Loucy (cell line): ENCODE measurements around the gene HEPACAM2.

Source experiments
- H2AFZ ChIP-seq: fragments of 200-600 bp; sonication (generic); 2 replicates; pipeline ENCODE4 v1.6.0; 2016; ENCODE audit warnings: antibody characterized with exemption, mild to moderate bottlenecking, low read length, moderate library complexity
- H3F3A ChIP-seq: fragments of 200-600 bp; 2 replicates; pipeline ENCODE4 v1.6.0; 2016; ENCODE audit warnings: antibody characterized with exemption, low read depth, mild to moderate bottlenecking
- H3K27me3 ChIP-seq: fragments of 200-600 bp; sonication (generic); 2 replicates; pipeline ENCODE4 v1.6.1; 2014; ENCODE audit warnings: low read length, mild to moderate bottlenecking; ENCODE audit not compliant: insufficient read depth, poor library complexity, severe bottlenecking
- H3K36me3 ChIP-seq: fragments of 200-600 bp; sonication (generic); 2 replicates; pipeline ENCODE4 v1.6.1; 2016; ENCODE audit warnings: low read length; ENCODE audit not compliant: insufficient read depth
- H3K4me1 ChIP-seq: fragments of 200-600 bp; sonication (generic); 2 replicates; pipeline ENCODE4 v1.5.1; 2014; ENCODE audit warnings: low read length, mild to moderate bottlenecking; ENCODE audit not compliant: insufficient read depth, poor library complexity, severe bottlenecking
- H3K4me2 ChIP-seq: fragments of 200-600 bp; sonication (generic); 2 replicates; pipeline ENCODE4 v1.6.0; 2014; ENCODE audit warnings: antibody characterized with exemption, low read length, low read depth, mild to moderate bottlenecking; ENCODE audit not compliant: poor library complexity, severe bottlenecking
- H3K4me3 ChIP-seq: fragments of 200-600 bp; sonication (generic); 2 replicates; pipeline ENCODE4 v1.5.1; 2014; ENCODE audit warnings: low read length, mild to moderate bottlenecking, mixed read lengths; ENCODE audit not compliant: poor library complexity, severe bottlenecking
- H3K79me2 ChIP-seq: fragments of 200-600 bp; sonication (generic); 2 replicates; pipeline ENCODE4 v1.6.1; 2014; ENCODE audit warnings: low read length; ENCODE audit not compliant: insufficient read depth
- H3K9ac ChIP-seq: fragments of 200-600 bp; sonication (generic); 2 replicates; pipeline ENCODE4 v1.6.0; 2014; ENCODE audit warnings: mild to moderate bottlenecking, low read depth, low read length, moderate library complexity; ENCODE audit not compliant: poor library complexity, severe bottlenecking
- H3K9me2 ChIP-seq: fragments of 200-600 bp; sonication (generic); replicated peaks from 2 replicates; pipeline ENCODE4 v1.6.1; 2016; ENCODE audit warnings: low read depth, low read length, mixed read lengths
- H3K9me3 ChIP-seq: fragments of 200-600 bp; sonication (generic); 2 replicates; pipeline ENCODE4 v1.6.1; 2014; ENCODE audit warnings: mild to moderate bottlenecking, antibody characterized with exemption, low read length, low read depth; ENCODE audit not compliant: insufficient read depth
- H4K20me1 ChIP-seq: fragments of 200-600 bp; sonication (generic); 2 replicates; pipeline ENCODE4 v1.6.0; 2014; ENCODE audit warnings: antibody characterized with exemption, low read length, mild to moderate bottlenecking; ENCODE audit not compliant: insufficient read depth, poor library complexity, severe bottlenecking
- CTCF ChIP-seq: fragments of 200-600 bp; sonication (generic); conservative IDR thresholded peaks from 2 replicates; pipeline ENCODE4 v1.5.1; 2014; ENCODE audit warnings: mild to moderate bottlenecking, antibody characterized with exemption, low read length
- EZH2phosphoT487 ChIP-seq: fragments of 200-600 bp; IDR thresholded peaks from 2 replicates; pipeline ENCODE4 v1.6.1; 2018; ENCODE audit warnings: antibody characterized with exemption, mild to moderate bottlenecking, moderate library complexity, borderline replicate concordance

HEPACAM2 gene

GRCh38 chr7:93145354-93145753 lies 80.9 kb downstream of the HEPACAM2 start:
- Histone ChIP-seq H3K9me3 (no peaks in the 10 kb centered on the region), H3K4me1 (peaks cover 27% of the 10 kb centered on the region), H3K36me3 (no peaks in the 10 kb centered on the region), H3F3A (no peaks in the 10 kb centered on the region), H3K9me2 (no peaks in the 10 kb centered on the region), H3K79me2 (no peaks in the 10 kb centered on the region), H3K9ac (no peak overlapping the region), H3K4me2 (no peak overlapping the region), H2AFZ (no peak overlapping the region), H4K20me1 (no peaks in the 10 kb centered on the region), H3K4me3 (no peak overlapping the region), H3K27me3 (no peaks in the 10 kb centered on the region)
- TF ChIP-seq CTCF (no peak), EZH2phosphoT487 (no peak)

- Histone ChIP-seq H3K4me1 (peaks cover 14% of the 10 kb centered on the region), H3K9me3 (no peaks in the 10 kb centered on the region), H3K27me3 (no peaks in the 10 kb centered on the region), H2AFZ (no peak overlapping the region), H3K4me2 (no peak overlapping the region), H3K36me3 (no peaks in the 10 kb centered on the region), H4K20me1 (no peaks in the 10 kb centered on the region), H3F3A (no peaks in the 10 kb centered on the region), H3K4me3 (no peak overlapping the region), H3K9ac (no peak overlapping the region), H3K9me2 (no peaks in the 10 kb centered on the region), H3K79me2 (no peaks in the 10 kb centered on the region)
- TF ChIP-seq CTCF (no peak), EZH2phosphoT487 (no peak)
These were observed 84.1 kb downstream of the HEPACAM2 start for GRCh38 chr7:93142127-93142526.

GRCh38 chr7:93140582-93141191 lies 85.6 kb downstream of the HEPACAM2 start:
- Histone ChIP-seq H3K4me2 (no peak overlapping the region), H3K27me3 (no peaks in the 10 kb centered on the region), H3F3A (no peaks in the 10 kb centered on the region), H4K20me1 (no peaks in the 10 kb centered on the region), H3K9ac (no peak overlapping the region), H3K4me1 (no peaks in the 10 kb centered on the region), H3K9me3 (no peaks in the 10 kb centered on the region), H2AFZ (no peak overlapping the region), H3K36me3 (no peaks in the 10 kb centered on the region), H3K79me2 (no peaks in the 10 kb centered on the region), H3K4me3 (no peak overlapping the region), H3K9me2 (no peaks in the 10 kb centered on the region)
- TF ChIP-seq EZH2phosphoT487 (no peak), CTCF (no peak)
